H1 (cell line): ENCODE data around the gene WDFY3. TPM values are rescaled to one million over a fixed set of nuclear protein-coding genes. Genes with fewer than 3 reads are reported as not detected.

Experiments
- CTCF ChIA-PET: fragments of 300-600 bp; sonication (Branson Sonifier 250); formaldehyde crosslinking; loops from one replicate; lab custom pipeline; 2021; ENCODE audit not compliant: partially characterized antibody; lab: Charles Lee
- POLR2A ChIA-PET: fragments of 300-600 bp; sonication (Branson Sonifier 250); formaldehyde crosslinking; loops from one replicate; lab custom pipeline; 2021; ENCODE audit warnings: inconsistent platforms; ENCODE audit not compliant: partially characterized antibody; lab: Charles Lee
- DNase-seq, 2 experiments: peaks; one replicate each; pipeline versions ENCODE4 v3.0.0 to v3.0.0-alpha.2; 2010 to 2022; ENCODE audit warnings: low spot score in 2 of 2, low read depth in 1 of 2, mixed read lengths in 1 of 2
- FAIRE-seq: peaks from 2 replicates; lab custom pipeline; 2011; peaks lifted over from hg19 to GRCh38; lab: Jason Lieb, UNC
- H2AFZ ChIP-seq: 2 replicates; pipeline ENCODE4 v1.8.1; 2012; ENCODE audit warnings: low read length, inconsistent platforms
- H2AK5ac ChIP-seq: 2 replicates; pipeline ENCODE4 v1.6.1; 2013; ENCODE audit warnings: low read depth, low read length
- H2BK120ac ChIP-seq: replicated peaks from 2 replicates; pipeline ENCODE3; 2013; ENCODE audit warnings: low read depth, low read length, inconsistent platforms
- H2BK12ac ChIP-seq: 2 replicates; pipeline ENCODE4 v1.6.1; 2013; ENCODE audit warnings: low read depth, low read length
- H2BK15ac ChIP-seq: 2 replicates; pipeline ENCODE4 v1.6.1; 2013; ENCODE audit warnings: low read length
- H2BK20ac ChIP-seq: 2 replicates; pipeline ENCODE4 v1.6.1; 2013; ENCODE audit warnings: low read length
- H2BK5ac ChIP-seq: 2 replicates; pipeline ENCODE4 v1.6.1; 2013; ENCODE audit warnings: low read depth, low read length
- H3K14ac ChIP-seq: 2 replicates; pipeline ENCODE4 v1.6.1; 2013; ENCODE audit warnings: inconsistent platforms; ENCODE audit not compliant: insufficient read length
- H3K18ac ChIP-seq: 2 replicates; pipeline ENCODE4 v1.6.1; 2013; ENCODE audit warnings: low read length; ENCODE audit errors: extremely low read depth
- H3K23ac ChIP-seq: 2 replicates; pipeline ENCODE4 v1.6.1; 2013; ENCODE audit warnings: inconsistent platforms; ENCODE audit not compliant: insufficient read length
- H3K23me2 ChIP-seq: 2 replicates; pipeline ENCODE4 v1.6.1; 2013; ENCODE audit warnings: low read depth, low read length
- H3K27ac ChIP-seq: 2 replicates; pipeline ENCODE4 v1.6.1; 2011; ENCODE audit warnings: low read depth, low read length, inconsistent platforms
- H3K27me3 ChIP-seq, 4 experiments: replicated peaks in 1 of 4; 1 replicate in 1 of 4; 2 replicates in 3 of 4; pipeline versions ENCODE4 v1.6.1 to v1.8.1; 2011 to 2013; ENCODE audit warnings: low read length in 3 of 4, mild to moderate bottlenecking in 3 of 4, inconsistent platforms in 2 of 4, mixed read lengths in 2 of 4, moderate library complexity in 1 of 4; ENCODE audit not compliant: control insufficient read depth in 3 of 4, insufficient read depth in 3 of 4; ENCODE audit errors: extremely low read depth in 1 of 4
- H3K36me3 ChIP-seq, 4 experiments: 2 replicates each; pipeline versions ENCODE4 v1.6.1 to v1.8.1; 2011 to 2013; ENCODE audit warnings: mild to moderate bottlenecking in 4 of 4, low read length in 3 of 4, moderate library complexity in 2 of 4, control low read depth in 1 of 4, inconsistent platforms in 1 of 4; ENCODE audit not compliant: insufficient read depth in 4 of 4, control insufficient read depth in 2 of 4
- H3K4ac ChIP-seq: replicated peaks from 2 replicates; pipeline ENCODE3; 2013; ENCODE audit warnings: low read length, low read depth, mixed read lengths, inconsistent platforms; ENCODE audit not compliant: insufficient read length
- H3K4me1 ChIP-seq, 4 experiments: replicated peaks in 1 of 4; 1 replicate in 1 of 4; 2 replicates in 3 of 4; pipeline versions ENCODE4 v1.6.1 to v1.8.1; 2011 to 2013; ENCODE audit warnings: low read length in 3 of 4, inconsistent platforms in 2 of 4, mixed read lengths in 1 of 4; ENCODE audit not compliant: insufficient read depth in 4 of 4, control insufficient read depth in 3 of 4
- H3K4me2 ChIP-seq, 2 experiments: 2 replicates each; pipeline versions ENCODE4 v1.6.1 to v1.8.1; 2011 to 2013; ENCODE audit warnings: low read depth in 2 of 2, low read length in 2 of 2, control low read depth in 1 of 2, inconsistent platforms in 1 of 2, mild to moderate bottlenecking in 1 of 2; ENCODE audit not compliant: insufficient read depth in 1 of 2
- H3K4me3 ChIP-seq, 4 experiments: fragments of 200-600, 300-600 bp in 1 of 4; sonication (generic), shearing (Covaris generic), sonication (Bioruptor Twin) in 1 of 4; 2 replicates each; pipeline versions ENCODE4 v1.5.1 to v1.8.1; 2011 to 2016; ENCODE audit warnings: low read length in 4 of 4, low read depth in 3 of 4, control low read depth in 2 of 4, inconsistent platforms in 2 of 4, mild to moderate bottlenecking in 2 of 4, mixed read lengths in 1 of 4, moderate library complexity in 1 of 4; ENCODE audit not compliant: insufficient read depth in 2 of 4; ENCODE audit errors: extremely low read depth in 1 of 4
- H3K56ac ChIP-seq: replicated peaks from 2 replicates; pipeline ENCODE3; 2013; ENCODE audit warnings: low read depth, mild to moderate bottlenecking, mixed read lengths, low read length, inconsistent platforms; ENCODE audit not compliant: insufficient read length
- H3K79me1 ChIP-seq: 2 replicates; pipeline ENCODE4 v1.6.1; 2013; ENCODE audit warnings: low read depth, low read length, control low read depth
- H3K79me2 ChIP-seq, 2 experiments: 2 replicates each; pipeline versions ENCODE4 v1.6.1 to v1.8.1; 2012 to 2013; ENCODE audit warnings: low read length in 2 of 2, mild to moderate bottlenecking in 2 of 2, inconsistent platforms in 1 of 2; ENCODE audit not compliant: insufficient read depth in 2 of 2, control insufficient read depth in 1 of 2
- H3K9ac ChIP-seq, 4 experiments: replicated peaks in 1 of 4; 1 replicate in 1 of 4; 2 replicates in 3 of 4; pipeline versions ENCODE4 v1.6.1 to v1.8.1; 2011 to 2013; ENCODE audit warnings: low read depth in 3 of 4, low read length in 3 of 4, control low read depth in 2 of 4, mild to moderate bottlenecking in 2 of 4, moderate library complexity in 2 of 4, inconsistent platforms in 1 of 4; ENCODE audit errors: extremely low read depth in 1 of 4
- H3K9me3 ChIP-seq, 2 experiments: 2 replicates each; pipeline versions ENCODE4 v1.6.1 to v1.8.1; 2012 to 2013; ENCODE audit warnings: mild to moderate bottlenecking in 2 of 2, moderate library complexity in 2 of 2, control low read depth in 1 of 2, inconsistent platforms in 1 of 2, low read depth in 1 of 2, low read length in 1 of 2, mixed read lengths in 1 of 2; ENCODE audit not compliant: insufficient read depth in 2 of 2
- H4K20me1 ChIP-seq, 2 experiments: replicated peaks in 1 of 2; 2 replicates each; pipeline versions ENCODE3 to v1.8.1; 2011 to 2013; ENCODE audit warnings: inconsistent platforms in 2 of 2, low read length in 2 of 2, mild to moderate bottlenecking in 1 of 2; ENCODE audit not compliant: insufficient read depth in 2 of 2, control insufficient read depth in 1 of 2
- H4K5ac ChIP-seq: 2 replicates; pipeline ENCODE4 v1.6.1; 2013; ENCODE audit warnings: low read length, low read depth, mixed read lengths, inconsistent platforms; ENCODE audit not compliant: insufficient read length
- H4K8ac ChIP-seq: 2 replicates; pipeline ENCODE4 v1.8.0; 2013; ENCODE audit warnings: mild to moderate bottlenecking, moderate library complexity, low read length, inconsistent platforms; ENCODE audit not compliant: insufficient read depth; ENCODE audit errors: extremely low read depth
- H4K91ac ChIP-seq: replicated peaks from 2 replicates; pipeline ENCODE3; 2013; ENCODE audit warnings: low read length, mixed read lengths, inconsistent platforms; ENCODE audit not compliant: insufficient read length
- BRCA1 ChIP-seq: IDR thresholded peaks from 2 replicates; pipeline ENCODE4 v1.6.1; 2012; ENCODE audit warnings: low read depth, low read length, improper control_type of control experiment
- CHD2 ChIP-seq: IDR thresholded peaks from 2 replicates; pipeline ENCODE4 v1.6.1; 2012; ENCODE audit warnings: low read length, improper control_type of control experiment
- WGBS, 2 experiments: shearing (Covaris generic) in 1 of 2; methylation state at CpG; one replicate each; pipeline versions ENCODE4 v1.1.6 to v1.1.7; 2013 to 2015; ENCODE audit warnings: low lambda C conversion rate in 2 of 2, mixed read lengths in 2 of 2, inconsistent platforms in 1 of 2, low coverage in 1 of 2, missing lambda C conversion rate in 1 of 2; ENCODE audit not compliant: insufficient replicate concordance in 2 of 2, insufficient coverage in 1 of 2, insufficient read length in 1 of 2; ENCODE audit errors: extremely low coverage in 1 of 2, missing lambda C conversion rate in 1 of 2; 5-methylcytosine and 5-hydroxymethylcytosine counted together
- polyA plus RNA-seq, 7 experiments: library from polyadenylated mRNA; depleted of rRNA in 3 of 7; stranded (reverse) in 5 of 7; unstranded in 2 of 7; fragments of >200 nt in 5 of 7; fragments of 200-250 nt in 2 of 7; gene quantifications; 1 replicate in 5 of 7; 2 replicates in 1 of 7; 4 replicates in 1 of 7; pipeline versions ENCODE4 v1.2.1 to v1.2.3, GENCODE V29; 2011 to 2013; ENCODE audit warnings: missing spikeins in 2 of 7, mixed read lengths in 2 of 7
- total RNA-seq: library from RNA; stranded (reverse); fragmentation: NEBNext Ultra II Directional; extraction: Animal tissue kit (Norgen Biotek cat#: 25700); gene quantifications from 2 replicates; pipeline ENCODE4 v1.2.1, GENCODE V29; 2021

WDFY3 gene
- total and polyA plus RNA-seq, 2 of the 8 experiments (the other 6 are each of a cell fraction or from before 2014, with no cell fraction given) = 25.6 to 62.4 TPM

GRCh38 chr4:84648863-84649647 lies 317.4 kb downstream of the WDFY3 start:
- Histone ChIP-seq H4K5ac (no peak overlapping the region), H2BK12ac (no peak overlapping the region), H2BK20ac (no peak overlapping the region; the same call in 1 of the 2 replicates), H3K79me2 (no peaks in the 10 kb centered on the region), H3K18ac (no peak overlapping the region), H3K4me1 (peaks cover 5 to 12% (median 6%) of the 10 kb centered on the region in 4 experiments; a peak in 6 of 7 replicates), H3K79me1 (no peaks in the 10 kb centered on the region; the same call in 1 of the 2 replicates), H2BK120ac (no peak overlapping the region), H3K36me3 (peaks cover 0 to 21% (median 6%) of the 10 kb centered on the region in 4 experiments; a peak in 6 of 8 replicates), H3K23ac (no peak overlapping the region), H3K14ac (no peak overlapping the region), H3K4me2 (no peak overlapping the region), H3K56ac (no peak overlapping the region), H4K8ac (no peak overlapping the region), H3K27ac (no peak overlapping the region), H3K9me3 (no peaks in the 10 kb centered on the region), H2BK5ac (no peak overlapping the region), H4K20me1 (no peaks in the 10 kb centered on the region), H3K27me3 (no peaks in the 10 kb centered on the region), H3K4me3 (no peak overlapping the region), H4K91ac (no peak overlapping the region), H2BK15ac (no peak overlapping the region), H3K9ac (no peak overlapping the region), H2AK5ac (no peak overlapping the region), H3K23me2 (no peaks in the 10 kb centered on the region), H2AFZ (no peak overlapping the region), H3K4ac (no peak overlapping the region)
- POLR2A ChIA-PET = interaction anchor here (1.0 kb wide), 1 partner anchor 11 kb away, joined by 4 read pairs; no protein-coding TSS in a partner anchor
- WGBS, 2 experiments = 87% methylated on average over 10 of the region's 10 CpGs; no CpG with 5 or more reads in 1 of the 2 experiments
- TF ChIP-seq CHD2 = no peak
- TF ChIP-seq BRCA1 = no peak
- DNase-seq = no peak
- CTCF ChIA-PET = interaction anchor here (0.6 to 1.0 kb wide), 3 partner anchors 25 to 70 kb away, joined by 3 to 5 read pairs (median 3); no protein-coding TSS in a partner anchor
- FAIRE-seq = no peak
